Vagina (tissue), 2 donors: ENCODE data around the gene HTRA3. TPM values are rescaled to one million over a fixed set of nuclear protein-coding genes. Genes with fewer than 3 reads are reported as not detected.

Source experiments
- DNase-seq, 2 donors: peaks; one replicate each; pipeline ENCODE4 v3.0.0-alpha.2; 2017; ENCODE audit errors: extremely low spot score in 2 of 2
- H3K27ac ChIP-seq: fragments of 200-600 bp; sonication (generic); one replicate; pipeline ENCODE4 v1.5.1; 2019
- H3K27me3 ChIP-seq: fragments of 200-600 bp; sonication (generic); one replicate; pipeline ENCODE4 v1.5.1; 2019
- H3K36me3 ChIP-seq, 2 donors: fragments of 200-600 bp; sonication (generic); one replicate each; pipeline ENCODE4 v1.5.1; 2017 to 2019
- H3K4me1 ChIP-seq: fragments of 200-600 bp; sonication (generic); one replicate; pipeline ENCODE4 v1.5.1; 2019
- H3K4me3 ChIP-seq, 2 donors: fragments of 200-600 bp; sonication (generic); 1 replicate in 1 of 2; 2 replicates in 1 of 2; pipeline ENCODE4 v1.5.1; 2016 to 2019
- H3K9me3 ChIP-seq: fragments of 200-600 bp; sonication (generic); one replicate; pipeline ENCODE4 v1.5.1; 2019
- CTCF ChIP-seq, 3 experiments: fragments of 450-650 bp in 2 of 3; fragments of 200-600 bp in 1 of 3; sonication (generic) in 1 of 3; IDR thresholded peaks; one replicate each; pipeline ENCODE4 v1.5.1; 2017 to 2019; ENCODE audit warnings: antibody characterized with exemption in 3 of 3, mild to moderate bottlenecking in 2 of 3, moderate library complexity in 2 of 3
- POLR2A ChIP-seq, 2 donors: fragments of 450-650 bp; IDR thresholded peaks; one replicate each; pipeline ENCODE4 v1.6.1; 2017; ENCODE audit warnings: antibody characterized with exemption in 2 of 2, mild to moderate bottlenecking in 2 of 2, moderate library complexity in 2 of 2
- POLR2AphosphoS5 ChIP-seq, 2 donors: sonication (generic); formaldehyde crosslinking; IDR thresholded peaks; one replicate each; pipeline ENCODE4 v1.9.0; 2017; ENCODE audit warnings: antibody characterized with exemption in 2 of 2, mild to moderate bottlenecking in 2 of 2, low read depth in 1 of 2; ENCODE audit not compliant: insufficient read depth in 1 of 2
- intact Hi-C: fragments of 100-400 bp; cut with DNase I; formaldehyde crosslinking; loops from one replicate; pipeline ENCODE4 v1.15.1; 2023
- total RNA-seq: library from RNA; depleted of rRNA; stranded (reverse); fragments of >200 nt; gene quantifications from one replicate; pipeline ENCODE4 v1.2.3, GENCODE V29; 2016

HTRA3 gene
- total RNA-seq, 1 donor from 2014 or later = 33.1 TPM

DNA sequence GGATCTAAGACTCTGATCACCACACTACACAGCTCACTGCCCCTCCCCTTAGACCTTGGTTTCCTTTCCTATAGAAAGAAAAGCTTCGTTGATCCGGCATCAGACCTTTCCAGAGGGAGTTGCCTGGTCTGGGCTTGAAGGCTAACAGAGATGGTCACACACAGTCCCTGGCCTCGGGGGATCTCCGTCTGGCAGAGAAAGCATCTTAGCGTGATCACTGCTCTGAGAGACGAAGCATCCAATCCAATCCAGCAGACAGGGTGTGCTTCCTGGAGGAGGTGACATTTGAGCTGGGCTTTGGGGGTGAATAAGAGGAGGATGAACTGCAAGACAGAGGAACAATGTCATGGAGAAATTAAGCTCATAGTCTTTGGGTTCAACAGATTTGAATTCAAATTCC is 49.5 kb downstream of the HTRA3 start:
- Histone ChIP-seq H3K4me3 (no peak overlapping the region), H3K27me3 (no peaks in the 10 kb centered on the region), H3K9me3 (no peaks in the 10 kb centered on the region), H3K27ac (no peak overlapping the region), H3K4me1 (peaks cover 29% of the 10 kb centered on the region), H3K36me3 (no peaks in the 10 kb centered on the region)
- intact Hi-C loops = no loop called here
- no peak for TF ChIP-seq POLR2AphosphoS5 (IDR thresholded peaks at IDR 0.05; ENCODE audit: insufficient read depth in 1 of 2, low read depth in 1 of 2)
- no peak for TF ChIP-seq CTCF (IDR thresholded peaks at IDR 0.05)
- TF ChIP-seq POLR2A (IDR thresholded peaks at IDR 0.05) = no peak
- DNase-seq = peak; percentile 42 to 58

GRCh38 chr4:8319731-8320385 is 50.3 kb downstream of the HTRA3 start:
- no peaks in the 10 kb centered on the region for H3K9me3 ChIP-seq
- H3K27me3 ChIP-seq = no peaks in the 10 kb centered on the region
- H3K4me3 ChIP-seq = no peak overlapping the region
- intact Hi-C loops = no loop called here
- peaks cover 29% of the 10 kb centered on the region for H3K4me1 ChIP-seq
- H3K27ac ChIP-seq = peak overlapping the region; percentile 73
- peak; percentile 64 to 86 for DNase-seq
- H3K36me3 ChIP-seq = no peaks in the 10 kb centered on the region
- peak in 1 of 2 donors; percentile 40 for TF ChIP-seq POLR2AphosphoS5 (IDR thresholded peaks at IDR 0.05; ENCODE audit: insufficient read depth in 1 of 2, low read depth in 1 of 2)
- TF ChIP-seq CTCF (IDR thresholded peaks at IDR 0.05) = no peak

DNA sequence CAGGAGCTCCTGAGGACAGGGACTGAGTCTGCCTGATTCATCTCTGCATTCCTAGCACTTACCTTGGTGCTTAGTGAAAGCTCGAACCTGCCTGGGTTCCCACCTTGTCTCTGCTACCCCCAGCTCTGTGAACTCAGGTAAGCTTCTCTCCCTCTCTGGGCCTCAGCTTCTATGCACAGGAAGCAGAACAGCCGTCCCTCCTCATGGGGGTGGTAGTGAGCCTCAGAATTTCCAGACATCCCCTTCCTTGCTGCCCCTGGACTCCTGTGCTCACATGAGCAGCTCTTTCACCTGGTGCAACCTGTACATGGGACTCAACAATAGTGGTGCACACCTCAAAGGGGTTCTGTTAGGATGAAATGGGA is 50.8 kb downstream of the HTRA3 start:
- TF ChIP-seq CTCF (IDR thresholded peaks at IDR 0.05) (no peak), POLR2A (IDR thresholded peaks at IDR 0.05) (no peak), POLR2AphosphoS5 (IDR thresholded peaks at IDR 0.05; ENCODE audit: insufficient read depth in 1 of 2, low read depth in 1 of 2) (no peak)
- peak in 1 of 2 donors; percentile 79 for DNase-seq
- Histone ChIP-seq H3K4me3 (no peak overlapping the region), H3K27me3 (no peaks in the 10 kb centered on the region), H3K4me1 (peaks cover 26% of the 10 kb centered on the region), H3K9me3 (no peaks in the 10 kb centered on the region), H3K36me3 (no peaks in the 10 kb centered on the region), H3K27ac (peak overlapping the region; percentile 73)
- intact Hi-C loops = no loop called here

- H3K4me3 ChIP-seq = no peak overlapping the region
- no peaks in the 10 kb centered on the region for H3K27me3 ChIP-seq
- H3K4me1 ChIP-seq = peaks cover 17% of the 10 kb centered on the region
- no peak overlapping the region for H3K27ac ChIP-seq
- no peaks in the 10 kb centered on the region for H3K36me3 ChIP-seq
- DNase-seq = no peak
- TF ChIP-seq POLR2AphosphoS5 (IDR thresholded peaks at IDR 0.05; ENCODE audit: insufficient read depth in 1 of 2, low read depth in 1 of 2) (no peak), POLR2A (IDR thresholded peaks at IDR 0.05) (no peak), CTCF (IDR thresholded peaks at IDR 0.05) (no peak)
- H3K9me3 ChIP-seq = no peaks in the 10 kb centered on the region
- intact Hi-C loops = no loop called here
Observed at GRCh38 chr4:8321220-8321619, 51.7 kb downstream of the HTRA3 start.

- DNase-seq = peak in 1 of 2 donors; percentile 58
- no peaks in the 10 kb centered on the region for H3K27me3 ChIP-seq
- no peaks in the 10 kb centered on the region for H3K9me3 ChIP-seq
- intact Hi-C loops = no loop called here
- no peak for TF ChIP-seq POLR2A (IDR thresholded peaks at IDR 0.05)
- H3K4me1 ChIP-seq = peaks cover 12% of the 10 kb centered on the region
- H3K4me3 ChIP-seq = no peak overlapping the region
- H3K36me3 ChIP-seq = no peaks in the 10 kb centered on the region
- no peak overlapping the region for H3K27ac ChIP-seq
Observed at GRCh38 chr4:8321771-8322170, 52.2 kb downstream of the HTRA3 start.
